NCI-H2227 (cell line): Measurements from ENCODE around the gene ZNF358.

Source experiments
- DNase-seq: peaks from one replicate; lab custom pipeline; 2025; ENCODE audit not compliant: unreplicated experiment; lab: John Stamatoyannopoulos, UW

Gene ZNF358

GRCh38 chr19:7554990-7555864 is 39.3 kb downstream of the ZNF358 start:
- DNase-seq: no peak

- no peak for DNase-seq
Measured at GRCh38 chr19:7556696-7557315, 40.9 kb downstream of the ZNF358 start.

DNA sequence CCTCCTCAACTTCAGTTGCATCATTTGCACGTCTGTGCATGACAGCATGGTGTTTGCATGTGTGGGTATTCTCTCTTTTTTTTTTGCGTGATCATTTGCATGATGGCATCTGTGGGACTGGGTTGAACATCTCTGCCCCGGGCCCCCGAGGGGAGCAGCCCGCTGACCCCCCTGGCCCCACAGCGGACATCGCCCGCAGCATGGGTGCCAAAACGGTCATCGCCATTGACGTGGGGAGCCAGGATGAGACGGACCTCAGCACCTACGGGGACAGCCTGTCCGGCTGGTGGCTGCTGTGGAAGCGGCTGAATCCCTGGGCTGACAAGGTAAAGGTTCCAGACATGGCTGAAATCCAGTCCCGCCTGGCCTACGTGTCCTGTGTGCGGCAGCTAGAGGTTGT is 42.8 kb downstream of the ZNF358 start:
- DNase-seq: no peak

- no peak for DNase-seq
Measured at GRCh38 chr19:7559102-7559501, 43.2 kb downstream of the ZNF358 start.

- no peak for DNase-seq
Measured at GRCh38 chr19:7560255-7560654, 44.4 kb downstream of the ZNF358 start.

DNA sequence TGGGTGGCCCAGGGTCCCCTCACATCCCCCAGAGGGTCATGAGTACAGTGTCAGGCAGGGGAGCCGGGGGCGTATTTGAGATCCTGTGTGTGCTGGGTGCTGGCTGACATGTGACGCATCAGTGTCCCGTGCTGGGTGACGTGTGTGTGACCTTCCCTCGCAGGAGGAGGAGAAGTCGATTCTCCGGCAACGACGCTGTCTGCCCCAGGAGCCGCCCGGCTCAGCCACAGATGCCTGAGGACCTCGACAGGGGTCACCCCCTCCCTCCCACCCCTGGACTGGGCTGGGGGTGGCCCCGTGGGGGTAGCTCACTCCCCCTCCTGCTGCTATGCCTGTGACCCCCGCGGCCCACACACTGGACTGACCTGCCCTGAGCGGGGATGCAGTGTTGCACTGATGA is 45.4 kb downstream of the ZNF358 start:
- DNase-seq: no peak

DNA sequence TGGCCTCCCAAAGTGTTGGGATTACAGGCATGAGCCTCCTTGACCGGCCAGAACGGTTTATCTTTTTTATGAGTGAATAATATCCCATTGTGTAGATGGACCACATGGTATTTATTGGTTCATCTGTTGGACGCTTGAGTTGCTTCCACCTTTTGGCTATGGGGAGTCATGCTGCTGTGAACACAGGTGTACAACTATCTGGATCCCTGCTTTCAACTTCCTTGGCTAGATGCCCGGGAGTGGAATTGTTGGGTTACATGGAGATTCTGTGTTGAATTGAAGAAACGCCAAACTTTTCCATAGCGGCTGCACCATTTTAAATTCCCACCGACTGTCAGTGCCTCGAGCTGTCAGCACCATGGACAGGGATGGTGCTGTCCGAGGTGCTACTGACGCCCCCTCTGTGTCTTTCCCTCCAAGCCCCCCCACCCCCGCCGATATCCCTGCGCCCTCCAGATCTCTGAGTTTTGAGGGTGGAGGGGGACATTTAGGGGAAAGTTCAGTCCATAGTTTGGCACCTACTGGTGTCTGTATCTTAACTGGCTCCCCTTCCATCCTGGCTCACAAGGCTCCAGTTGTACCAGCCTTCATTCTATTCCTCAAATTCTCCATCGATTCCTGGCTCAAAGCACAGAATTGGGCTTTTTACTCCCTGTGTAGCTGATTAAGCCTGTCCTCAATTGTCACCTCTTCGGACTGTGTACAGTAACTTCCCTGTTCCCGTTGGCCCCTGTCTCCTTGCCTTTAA is 46.9 kb downstream of the ZNF358 start:
- no peak for DNase-seq

DNA sequence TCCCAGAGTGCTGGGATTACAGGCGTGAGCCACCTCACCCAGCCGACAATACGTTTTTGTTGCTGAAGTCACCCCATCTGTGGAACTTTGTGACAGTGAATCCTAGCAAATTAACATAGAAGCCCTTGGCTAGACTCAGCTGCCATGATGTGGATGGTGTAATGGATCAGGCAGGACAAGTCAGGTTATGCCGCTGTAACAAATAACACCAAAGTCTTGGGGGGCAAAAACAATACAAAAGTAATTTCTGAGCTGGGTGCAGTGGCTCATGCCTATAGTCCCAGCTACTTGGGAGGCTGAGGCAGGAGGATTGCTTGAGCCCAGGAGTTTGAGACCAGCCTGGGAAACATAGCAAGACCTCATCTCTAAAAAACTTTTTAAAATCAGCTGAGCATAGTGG is 49.0 kb downstream of the ZNF358 start:
- DNase-seq: no peak

- no peak for DNase-seq
Measured at GRCh38 chr19:7565332-7565731, 49.4 kb downstream of the ZNF358 start.
